ENCODE results near the gene VSTM2L. TPM values are rescaled to one million over a fixed set of nuclear protein-coding genes. Genes with fewer than 3 reads are reported as not detected.

The VSTM2L gene
- total and polyA plus RNA-seq, 2 donors (not counting 3 experiments of a cell fraction or from before 2014, with no cell fraction given) = 0.18 TPM; not detected in 1

DNA sequence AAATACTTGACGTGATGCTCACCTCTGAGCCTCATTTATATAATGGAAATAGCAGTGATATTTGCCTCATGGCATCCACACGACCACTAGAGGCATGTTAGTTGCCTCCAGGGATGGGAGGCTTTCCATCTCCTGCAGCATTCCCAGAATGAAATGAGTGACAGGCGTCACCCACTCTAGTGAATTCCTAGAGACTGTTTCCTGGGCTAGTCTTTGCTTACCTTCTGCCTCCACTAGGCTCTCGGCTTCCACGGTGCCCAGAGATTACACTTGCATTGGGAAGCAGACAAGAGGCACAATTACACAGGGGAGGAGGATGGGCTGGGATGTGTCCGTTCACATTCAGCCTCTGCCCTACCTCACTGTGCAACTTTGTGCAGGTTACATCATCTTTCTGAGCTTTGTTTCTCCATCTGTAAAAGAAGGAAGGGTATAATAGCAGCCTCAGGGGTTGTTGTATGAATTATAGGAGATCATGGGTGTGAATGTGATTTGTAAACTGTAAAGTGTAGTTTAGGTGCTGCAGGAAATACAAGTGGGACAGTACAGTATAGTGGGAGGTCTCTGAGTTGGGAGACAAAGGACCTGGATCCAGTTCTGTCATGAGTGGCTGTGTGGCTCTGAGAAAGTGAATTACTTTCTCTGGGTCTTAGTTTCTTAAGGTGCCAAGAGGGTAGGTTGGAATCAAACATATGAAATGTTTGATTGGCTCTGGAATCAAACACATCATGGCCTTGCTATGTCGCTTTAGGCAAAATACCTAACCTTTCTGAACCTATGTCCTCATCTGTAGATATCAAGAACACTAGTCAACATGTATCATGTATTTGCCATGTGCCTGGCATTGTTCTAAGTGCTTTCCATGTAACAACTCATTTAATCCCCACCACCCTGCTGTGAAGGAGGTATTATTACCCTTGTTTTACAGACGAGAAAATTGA is 3.6 kb upstream of the VSTM2L start:
- dilution Hi-C loops (cut with MboI; ENCODE audit: extremely low pct_ligation_motif_present, low sequenced_read_pairs) (no loop called here), intact Hi-C loops (cut with micrococcal nuclease) (loop anchor here (5.0 kb wide), 2 partner anchors 93 to 423 kb away; no protein-coding TSS in a partner anchor)
- no peaks in the 10 kb centered on the region for H3K36me3 ChIP-seq (ENCODE audit: control insufficient read depth in 2 of 2, extremely low read depth in 1 of 2, insufficient read depth in 2 of 2, low read length in 2 of 2)
- ChIA-PET POLR2A (no interaction called here), CTCF (interaction anchor here (1.6 kb wide), 1 partner anchor 283 kb away, joined by 4 read pairs; no protein-coding TSS in a partner anchor)
- H4K20me1 ChIP-seq (replicated peaks; ENCODE audit: control insufficient read depth, extremely low read depth, insufficient read depth, low read length) = no peaks in the 10 kb centered on the region
- BruUV-seq (replicated peaks) = no TSS peak
- H3K9me3 ChIP-seq (replicated peaks; ENCODE audit: control insufficient read depth, insufficient read depth, low read length) = no peaks in the 10 kb centered on the region
- H3K79me2 ChIP-seq (ENCODE audit: control insufficient read depth, insufficient read depth, low read length) = no peaks in the 10 kb centered on the region
- DNase-seq (ENCODE audit: low read depth, low spot score) (no peak), FAIRE-seq (no peak)
- H3K4me3 ChIP-seq (replicated peaks in 1 of 3; ENCODE audit: insufficient read depth in 1 of 3, low read depth in 1 of 3, low read length in 3 of 3) = no peak overlapping the region
- H3K9me1 ChIP-seq (replicated peaks; ENCODE audit: control insufficient read depth, extremely low read depth, insufficient read depth, low read length) = no peaks in the 10 kb centered on the region
- H3K27ac ChIP-seq (ENCODE audit: insufficient read depth, low read depth, low read length) = no peak overlapping the region
- no peaks in the 10 kb centered on the region for H3K4me1 ChIP-seq (ENCODE audit: control insufficient read depth, extremely low read depth, insufficient read depth, low read length)
- peaks cover 24 to 35% of the 10 kb centered on the region in 2 experiments for H3K27me3 ChIP-seq (ENCODE audit: control insufficient read depth in 2 of 2, insufficient read depth in 2 of 2, low read length in 2 of 2)
- no peak for TF ChIP-seq POLR2A (IDR thresholded peaks at IDR 0.05; ENCODE audit: low read depth, low read length)
- TF ChIP-seq MYC (IDR thresholded peaks at IDR 0.05; ENCODE audit: low read depth, low read length) = no peak
- no peak for TF ChIP-seq GATA2 (IDR thresholded peaks at IDR 0.05; ENCODE audit: insufficient read depth, insufficient read length, low read depth, low read length)
- no peak for TF ChIP-seq FOS (IDR thresholded peaks at IDR 0.05; ENCODE audit: borderline replicate concordance, insufficient read depth, low read length)
- TF ChIP-seq, protein P1, sequence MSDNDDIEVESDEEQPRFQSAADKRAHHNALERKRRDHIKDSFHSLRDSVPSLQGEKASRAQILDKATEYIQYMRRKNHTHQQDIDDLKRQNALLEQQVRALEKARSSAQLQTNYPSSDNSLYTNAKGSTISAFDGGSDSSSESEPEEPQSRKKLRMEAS (IDR thresholded peaks at IDR 0.05; ENCODE audit: insufficient read depth, insufficient read length) = no peak
- TF ChIP-seq, protein P2, sequence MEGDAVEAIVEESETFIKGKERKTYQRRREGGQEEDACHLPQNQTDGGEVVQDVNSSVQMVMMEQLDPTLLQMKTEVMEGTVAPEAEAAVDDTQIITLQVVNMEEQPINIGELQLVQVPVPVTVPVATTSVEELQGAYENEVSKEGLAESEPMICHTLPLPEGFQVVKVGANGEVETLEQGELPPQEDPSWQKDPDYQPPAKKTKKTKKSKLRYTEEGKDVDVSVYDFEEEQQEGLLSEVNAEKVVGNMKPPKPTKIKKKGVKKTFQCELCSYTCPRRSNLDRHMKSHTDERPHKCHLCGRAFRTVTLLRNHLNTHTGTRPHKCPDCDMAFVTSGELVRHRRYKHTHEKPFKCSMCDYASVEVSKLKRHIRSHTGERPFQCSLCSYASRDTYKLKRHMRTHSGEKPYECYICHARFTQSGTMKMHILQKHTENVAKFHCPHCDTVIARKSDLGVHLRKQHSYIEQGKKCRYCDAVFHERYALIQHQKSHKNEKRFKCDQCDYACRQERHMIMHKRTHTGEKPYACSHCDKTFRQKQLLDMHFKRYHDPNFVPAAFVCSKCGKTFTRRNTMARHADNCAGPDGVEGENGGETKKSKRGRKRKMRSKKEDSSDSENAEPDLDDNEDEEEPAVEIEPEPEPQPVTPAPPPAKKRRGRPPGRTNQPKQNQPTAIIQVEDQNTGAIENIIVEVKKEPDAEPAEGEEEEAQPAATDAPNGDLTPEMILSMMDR (IDR thresholded peaks at IDR 0.05; ENCODE audit: extremely low read depth in 1 of 2, insufficient read depth in 1 of 2, low read depth in 1 of 2, low read length in 2 of 2) = no peak
- TF ChIP-seq JUN (IDR thresholded peaks at IDR 0.05; ENCODE audit: borderline replicate concordance, insufficient read depth, insufficient read length, low read depth) = no peak
- no peak for TF ChIP-seq EZH2 (IDR thresholded peaks at IDR 0.05; ENCODE audit: borderline replicate concordance, low read depth, low read length, severe bottlenecking)
- TF ChIP-seq POLR2AphosphoS5 (IDR thresholded peaks at IDR 0.05; ENCODE audit: insufficient read depth, low read depth, low read length) = no peak
- no peak overlapping the region for H3K4me2 ChIP-seq (ENCODE audit: insufficient read depth, low read length)
- no peak overlapping the region for H3K9ac ChIP-seq (replicated peaks; ENCODE audit: extremely low read depth, insufficient read depth, low read length)
- no peak overlapping the region for H2AFZ ChIP-seq (ENCODE audit: low read depth, low read length)
